HL-60 (cell line): ENCODE data around the gene ZFAND3.

Source experiments
- DNase-seq, 2 experiments: peaks; one replicate each; pipeline ENCODE4 v3.0.0-alpha.2; 2010 to 2020; ENCODE audit warnings: low read depth in 1 of 2, low spot score in 1 of 2
- H3K27ac ChIP-seq: fragments of 250-450 bp; sonication (Bioruptor Pico); replicated peaks from 2 replicates; pipeline ENCODE4 v1.5.1; 2020; ENCODE audit warnings: mild to moderate bottlenecking, moderate library complexity
- H3K27me3 ChIP-seq: fragments of 250-450 bp; sonication (Bioruptor Pico); 2 replicates; pipeline ENCODE4 v1.5.1; 2021; ENCODE audit warnings: mild to moderate bottlenecking, moderate library complexity; ENCODE audit not compliant: insufficient read depth, poor library complexity, severe bottlenecking
- H3K4me3 ChIP-seq: replicated peaks from 2 replicates; pipeline ENCODE4 v1.5.1; 2011; ENCODE audit warnings: mild to moderate bottlenecking, control low read depth, low read length; ENCODE audit not compliant: insufficient read depth
- GABPA ChIP-seq: IDR thresholded peaks from 2 replicates; pipeline ENCODE4 v1.6.1; 2012; ENCODE audit warnings: low read depth
- POLR2AphosphoS5 ChIP-seq: IDR thresholded peaks from 2 replicates; pipeline ENCODE4 v1.6.1; 2012; ENCODE audit warnings: low read depth
- SPI1 ChIP-seq: IDR thresholded peaks from 2 replicates; pipeline ENCODE4 v1.6.1; 2012; ENCODE audit warnings: low read depth, mild to moderate bottlenecking, borderline replicate concordance
- TF ChIP-seq, protein P1 (sequence below): IDR thresholded peaks from one replicate; pipeline ENCODE4 v1.5.1; 2011; ENCODE audit warnings: low read length, control low read depth, inconsistent platforms; ENCODE audit not compliant: insufficient read depth
- TF ChIP-seq, protein P2 (sequence below): IDR thresholded peaks from 2 replicates; pipeline ENCODE4 v1.6.1; 2012; ENCODE audit warnings: low read depth; ENCODE audit not compliant: insufficient replicate concordance

The ZFAND3 gene

DNA sequence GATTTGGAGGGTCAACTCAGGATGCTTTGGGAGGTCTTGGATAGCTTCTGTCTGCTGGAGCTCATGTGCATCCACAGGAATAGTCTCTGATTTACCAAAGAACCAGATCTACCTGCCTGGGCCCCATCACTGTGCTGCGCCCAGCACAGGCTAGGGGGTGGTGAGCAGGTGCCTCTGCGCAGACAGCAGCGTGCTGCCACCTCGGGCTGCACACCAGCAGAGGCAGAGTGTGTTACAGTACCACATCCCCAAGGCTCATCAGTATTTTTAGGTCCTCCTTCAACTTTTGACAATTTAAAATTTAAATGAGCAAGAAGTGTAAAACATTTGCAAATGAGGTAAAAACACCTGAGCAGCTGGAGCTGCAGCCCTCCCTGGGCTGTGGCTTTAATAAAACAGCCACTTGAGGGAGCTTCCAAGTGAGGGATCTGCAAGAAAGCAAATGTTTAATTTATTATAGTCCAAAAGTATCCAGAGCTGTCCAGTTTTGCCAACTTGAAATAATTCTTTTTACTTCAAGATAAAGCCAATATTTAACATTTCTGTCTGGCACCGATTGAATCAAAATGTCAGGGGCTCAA lies 324.9 kb downstream of the ZFAND3 start:
- Histone ChIP-seq H3K27ac (no peak overlapping the region), H3K4me3 (no peak overlapping the region), H3K27me3 (no peaks in the 10 kb centered on the region)
- TF ChIP-seq, protein P1, sequence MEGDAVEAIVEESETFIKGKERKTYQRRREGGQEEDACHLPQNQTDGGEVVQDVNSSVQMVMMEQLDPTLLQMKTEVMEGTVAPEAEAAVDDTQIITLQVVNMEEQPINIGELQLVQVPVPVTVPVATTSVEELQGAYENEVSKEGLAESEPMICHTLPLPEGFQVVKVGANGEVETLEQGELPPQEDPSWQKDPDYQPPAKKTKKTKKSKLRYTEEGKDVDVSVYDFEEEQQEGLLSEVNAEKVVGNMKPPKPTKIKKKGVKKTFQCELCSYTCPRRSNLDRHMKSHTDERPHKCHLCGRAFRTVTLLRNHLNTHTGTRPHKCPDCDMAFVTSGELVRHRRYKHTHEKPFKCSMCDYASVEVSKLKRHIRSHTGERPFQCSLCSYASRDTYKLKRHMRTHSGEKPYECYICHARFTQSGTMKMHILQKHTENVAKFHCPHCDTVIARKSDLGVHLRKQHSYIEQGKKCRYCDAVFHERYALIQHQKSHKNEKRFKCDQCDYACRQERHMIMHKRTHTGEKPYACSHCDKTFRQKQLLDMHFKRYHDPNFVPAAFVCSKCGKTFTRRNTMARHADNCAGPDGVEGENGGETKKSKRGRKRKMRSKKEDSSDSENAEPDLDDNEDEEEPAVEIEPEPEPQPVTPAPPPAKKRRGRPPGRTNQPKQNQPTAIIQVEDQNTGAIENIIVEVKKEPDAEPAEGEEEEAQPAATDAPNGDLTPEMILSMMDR = no peak
- TF ChIP-seq SPI1 = no peak
- TF ChIP-seq POLR2AphosphoS5 = no peak
- TF ChIP-seq GABPA = no peak
- TF ChIP-seq, protein P2, sequence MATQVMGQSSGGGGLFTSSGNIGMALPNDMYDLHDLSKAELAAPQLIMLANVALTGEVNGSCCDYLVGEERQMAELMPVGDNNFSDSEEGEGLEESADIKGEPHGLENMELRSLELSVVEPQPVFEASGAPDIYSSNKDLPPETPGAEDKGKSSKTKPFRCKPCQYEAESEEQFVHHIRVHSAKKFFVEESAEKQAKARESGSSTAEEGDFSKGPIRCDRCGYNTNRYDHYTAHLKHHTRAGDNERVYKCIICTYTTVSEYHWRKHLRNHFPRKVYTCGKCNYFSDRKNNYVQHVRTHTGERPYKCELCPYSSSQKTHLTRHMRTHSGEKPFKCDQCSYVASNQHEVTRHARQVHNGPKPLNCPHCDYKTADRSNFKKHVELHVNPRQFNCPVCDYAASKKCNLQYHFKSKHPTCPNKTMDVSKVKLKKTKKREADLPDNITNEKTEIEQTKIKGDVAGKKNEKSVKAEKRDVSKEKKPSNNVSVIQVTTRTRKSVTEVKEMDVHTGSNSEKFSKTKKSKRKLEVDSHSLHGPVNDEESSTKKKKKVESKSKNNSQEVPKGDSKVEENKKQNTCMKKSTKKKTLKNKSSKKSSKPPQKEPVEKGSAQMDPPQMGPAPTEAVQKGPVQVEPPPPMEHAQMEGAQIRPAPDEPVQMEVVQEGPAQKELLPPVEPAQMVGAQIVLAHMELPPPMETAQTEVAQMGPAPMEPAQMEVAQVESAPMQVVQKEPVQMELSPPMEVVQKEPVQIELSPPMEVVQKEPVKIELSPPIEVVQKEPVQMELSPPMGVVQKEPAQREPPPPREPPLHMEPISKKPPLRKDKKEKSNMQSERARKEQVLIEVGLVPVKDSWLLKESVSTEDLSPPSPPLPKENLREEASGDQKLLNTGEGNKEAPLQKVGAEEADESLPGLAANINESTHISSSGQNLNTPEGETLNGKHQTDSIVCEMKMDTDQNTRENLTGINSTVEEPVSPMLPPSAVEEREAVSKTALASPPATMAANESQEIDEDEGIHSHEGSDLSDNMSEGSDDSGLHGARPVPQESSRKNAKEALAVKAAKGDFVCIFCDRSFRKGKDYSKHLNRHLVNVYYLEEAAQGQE = no peak
- no peak for DNase-seq

DNA sequence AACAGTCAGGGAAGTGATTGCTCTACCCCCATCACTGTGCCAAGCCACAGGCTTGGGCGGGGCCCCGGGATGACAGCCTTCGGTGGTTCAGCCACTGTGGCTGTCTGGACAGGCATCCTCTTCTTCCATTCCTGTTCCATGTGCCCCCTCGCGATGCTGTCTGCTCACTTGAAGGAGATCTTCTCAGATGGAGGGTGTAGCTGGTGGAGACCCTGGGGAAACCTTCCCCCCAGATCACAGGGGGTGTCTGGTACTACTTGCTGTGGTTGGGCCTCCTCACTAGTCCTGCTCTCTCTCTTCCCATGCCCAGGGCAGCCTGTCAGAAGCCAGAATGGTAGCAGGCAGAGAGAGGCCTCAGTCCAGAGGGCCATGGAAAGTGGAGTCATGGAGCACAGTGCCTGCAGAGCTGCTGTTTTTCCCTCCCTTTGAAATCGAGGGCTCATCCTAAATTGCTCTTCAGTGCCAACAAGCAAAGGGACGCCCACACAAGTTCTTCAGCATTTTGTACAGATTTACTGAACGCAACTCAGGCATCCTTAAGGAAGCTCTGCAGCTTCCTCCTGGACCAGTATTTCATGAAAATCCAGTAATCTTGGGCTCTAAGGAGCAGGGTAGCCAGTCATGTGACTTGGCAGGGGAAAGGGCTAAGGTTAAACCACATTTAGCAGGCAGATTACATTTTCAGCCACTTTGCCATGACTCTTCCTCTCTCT lies 326.6 kb downstream of the ZFAND3 start:
- no peak overlapping the region for H3K4me3 ChIP-seq
- H3K27ac ChIP-seq = no peak overlapping the region
- no peak for DNase-seq
- H3K27me3 ChIP-seq = no peaks in the 10 kb centered on the region
- TF ChIP-seq, protein P2 = no peak
- TF ChIP-seq POLR2AphosphoS5 (no peak), SPI1 (no peak), GABPA (no peak)
- TF ChIP-seq, protein P1 = no peak

DNA sequence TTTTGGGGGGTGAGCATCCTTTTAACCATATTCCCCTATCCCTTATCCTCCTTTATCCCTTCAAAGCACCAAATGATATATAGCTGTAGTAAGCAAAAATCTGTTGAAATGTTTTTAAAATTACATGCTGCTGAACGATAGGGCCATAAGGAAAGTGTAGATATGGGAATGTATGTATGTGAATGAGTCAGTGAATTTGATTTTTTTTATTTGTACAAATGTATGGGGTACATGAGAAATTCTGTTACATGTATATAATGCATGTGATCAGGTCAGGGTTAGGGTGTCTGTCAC lies 327.2 kb downstream of the ZFAND3 start:
- TF ChIP-seq, protein P1 = no peak
- TF ChIP-seq GABPA (no peak), POLR2AphosphoS5 (no peak), SPI1 (no peak)
- TF ChIP-seq, protein P2 = no peak
- Histone ChIP-seq H3K4me3 (no peak overlapping the region), H3K27me3 (no peaks in the 10 kb centered on the region), H3K27ac (no peak overlapping the region)
- DNase-seq = no peak
